ENCODE measurements around the gene WDR59. TPM values are rescaled to one million over a fixed set of nuclear protein-coding genes. Genes with fewer than 3 reads are reported as not detected.
"Not testable (repeated sequence)": the region's sequence is repeated elsewhere in the genome, so short reads cannot be mapped to it uniquely, and the experiment has no call there.

WDR59 gene
- total RNA-seq, 2 experiments from 2014 or later = 26.3 to 80.3 TPM

DNA sequence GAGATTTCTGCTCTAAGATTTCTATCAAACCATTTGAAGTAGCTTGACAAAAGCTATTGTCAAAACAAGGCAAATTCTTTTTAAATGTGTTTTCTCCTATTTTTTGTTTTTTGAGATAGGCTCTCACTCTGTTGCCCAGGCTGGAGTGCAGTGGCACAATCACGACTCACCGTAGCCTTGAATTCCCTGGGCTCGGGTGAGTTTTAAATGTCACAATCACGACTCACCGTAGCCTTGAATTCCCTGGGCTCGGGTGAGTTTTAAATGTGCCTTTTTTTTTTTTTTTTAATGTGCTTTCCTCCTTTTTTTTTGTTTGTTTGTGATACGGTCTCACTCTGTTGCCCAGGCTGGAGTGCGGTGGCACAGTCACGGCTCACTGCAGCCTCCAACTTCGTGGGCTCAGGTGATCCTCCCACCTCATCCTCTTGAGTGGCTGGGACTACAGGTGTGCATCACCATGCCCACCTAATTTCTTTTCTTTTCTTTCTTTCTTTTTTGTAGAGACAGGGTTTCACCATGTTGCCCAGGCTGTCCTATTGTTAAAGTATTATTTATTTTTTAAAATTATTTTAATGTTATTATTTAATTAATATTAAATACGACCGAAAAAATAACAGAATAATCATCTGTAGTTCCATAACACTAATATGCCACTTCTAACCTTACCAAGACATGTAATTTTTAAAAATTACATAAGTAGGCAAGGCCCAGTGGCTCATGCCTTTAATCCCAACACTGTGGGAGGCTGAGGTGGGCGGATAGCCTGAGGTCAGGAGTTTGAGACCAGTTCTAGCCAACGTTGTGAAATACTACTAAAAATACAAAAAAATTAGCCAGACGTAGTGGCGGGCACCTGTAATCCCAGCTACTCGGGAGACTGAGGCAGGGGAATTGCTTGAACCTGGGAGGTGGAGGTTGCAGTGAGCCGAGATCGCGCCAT, 140.6 kb downstream of the WDR59 start:
- H3K4me3 ChIP-seq (ENCODE audit: low read depth, low read length, poor library complexity, severe bottlenecking) = no peak overlapping the region
- no peak overlapping the region for H3K27ac ChIP-seq (ENCODE audit: low read depth, low read length, poor library complexity, severe bottlenecking)
- H4K20me1 ChIP-seq (ENCODE audit: insufficient read depth, low read length) = no peaks in the 10 kb centered on the region
- intact Hi-C loops (cut with micrococcal nuclease; ENCODE audit: unreplicated experiment) = no loop called here
- no peak for TF ChIP-seq EZH2phosphoT487 (IDR thresholded peaks at IDR 0.05; ENCODE audit: borderline replicate concordance, low read depth, low read length)
- TF ChIP-seq, protein P1, sequence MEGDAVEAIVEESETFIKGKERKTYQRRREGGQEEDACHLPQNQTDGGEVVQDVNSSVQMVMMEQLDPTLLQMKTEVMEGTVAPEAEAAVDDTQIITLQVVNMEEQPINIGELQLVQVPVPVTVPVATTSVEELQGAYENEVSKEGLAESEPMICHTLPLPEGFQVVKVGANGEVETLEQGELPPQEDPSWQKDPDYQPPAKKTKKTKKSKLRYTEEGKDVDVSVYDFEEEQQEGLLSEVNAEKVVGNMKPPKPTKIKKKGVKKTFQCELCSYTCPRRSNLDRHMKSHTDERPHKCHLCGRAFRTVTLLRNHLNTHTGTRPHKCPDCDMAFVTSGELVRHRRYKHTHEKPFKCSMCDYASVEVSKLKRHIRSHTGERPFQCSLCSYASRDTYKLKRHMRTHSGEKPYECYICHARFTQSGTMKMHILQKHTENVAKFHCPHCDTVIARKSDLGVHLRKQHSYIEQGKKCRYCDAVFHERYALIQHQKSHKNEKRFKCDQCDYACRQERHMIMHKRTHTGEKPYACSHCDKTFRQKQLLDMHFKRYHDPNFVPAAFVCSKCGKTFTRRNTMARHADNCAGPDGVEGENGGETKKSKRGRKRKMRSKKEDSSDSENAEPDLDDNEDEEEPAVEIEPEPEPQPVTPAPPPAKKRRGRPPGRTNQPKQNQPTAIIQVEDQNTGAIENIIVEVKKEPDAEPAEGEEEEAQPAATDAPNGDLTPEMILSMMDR (conservative IDR thresholded peaks at IDR 0.05; ENCODE audit: low read length) = no peak
- no peak overlapping the region for H2AFZ ChIP-seq (ENCODE audit: low read length)
- H3K4me1 ChIP-seq (ENCODE audit: insufficient read depth, low read length, poor library complexity, severe bottlenecking) = no peaks in the 10 kb centered on the region
- no peaks in the 10 kb centered on the region for H3K79me2 ChIP-seq (ENCODE audit: insufficient read depth, low read depth, low read length)
- POLR2A ChIA-PET = no interaction called here
- H3K9me3 ChIP-seq (ENCODE audit: low read length) = no peaks in the 10 kb centered on the region
- no peaks in the 10 kb centered on the region for H3K36me3 ChIP-seq (ENCODE audit: insufficient read depth, low read length)
- BruUV-seq (replicated peaks) = no TSS peak
- DNase-seq (ENCODE audit: low spot score) = no peak
- CTCF ChIA-PET (ENCODE audit: unreplicated experiment) = no interaction called here
- no peaks in the 10 kb centered on the region for H3K9me2 ChIP-seq (ENCODE audit: insufficient read depth, low read length)
- no peak overlapping the region for H3K4me2 ChIP-seq (ENCODE audit: low read length)

DNA sequence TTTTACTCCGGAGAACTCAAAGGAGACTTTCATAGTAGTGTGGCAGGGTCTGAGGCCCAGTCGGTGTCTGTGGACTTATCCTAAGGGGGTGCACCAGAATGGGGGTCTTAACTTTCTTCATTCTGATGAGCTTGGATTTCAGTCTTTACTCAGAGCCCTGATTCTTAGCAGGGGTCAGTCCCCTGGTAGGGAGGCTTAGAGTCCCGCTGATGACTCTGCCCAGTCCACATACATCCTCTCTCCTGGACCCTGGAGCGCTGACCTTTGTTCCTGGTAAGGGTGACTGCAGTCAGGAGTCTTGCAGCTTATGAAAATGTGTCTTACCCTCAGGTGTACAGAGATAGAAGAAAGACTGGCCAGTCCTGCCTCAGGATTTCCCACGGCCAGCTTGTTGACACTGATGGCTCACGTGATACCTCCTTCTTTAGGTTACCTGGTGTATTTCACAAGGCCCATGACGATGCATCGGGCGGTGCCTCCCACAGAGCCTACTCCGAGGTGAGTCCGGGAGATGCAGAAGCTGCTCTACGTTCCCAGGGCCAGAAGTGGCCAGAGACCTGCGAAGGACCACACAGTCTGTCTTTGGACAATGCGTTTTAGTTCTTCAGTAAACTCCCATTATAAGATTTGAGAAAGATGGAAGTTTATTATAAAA, 141.4 kb downstream of the WDR59 start:
- CTCF ChIA-PET (ENCODE audit: unreplicated experiment); DNase-seq (ENCODE audit: low spot score); H3K9me2 ChIP-seq (ENCODE audit: insufficient read depth, low read length); H3K9me3 ChIP-seq (ENCODE audit: low read length); BruUV-seq (replicated peaks); intact Hi-C loops (cut with micrococcal nuclease; ENCODE audit: unreplicated experiment); POLR2A ChIA-PET; H3K27ac ChIP-seq (ENCODE audit: low read depth, low read length, poor library complexity, severe bottlenecking); H3K79me2 ChIP-seq (ENCODE audit: insufficient read depth, low read depth, low read length); H3K4me3 ChIP-seq (ENCODE audit: low read depth, low read length, poor library complexity, severe bottlenecking); H4K20me1 ChIP-seq (ENCODE audit: insufficient read depth, low read length); H3K4me2 ChIP-seq (ENCODE audit: low read length); H3K36me3 ChIP-seq (ENCODE audit: insufficient read depth, low read length); H2AFZ ChIP-seq (ENCODE audit: low read length); H3K4me1 ChIP-seq (ENCODE audit: insufficient read depth, low read length, poor library complexity, severe bottlenecking): not testable (repeated sequence)

DNA sequence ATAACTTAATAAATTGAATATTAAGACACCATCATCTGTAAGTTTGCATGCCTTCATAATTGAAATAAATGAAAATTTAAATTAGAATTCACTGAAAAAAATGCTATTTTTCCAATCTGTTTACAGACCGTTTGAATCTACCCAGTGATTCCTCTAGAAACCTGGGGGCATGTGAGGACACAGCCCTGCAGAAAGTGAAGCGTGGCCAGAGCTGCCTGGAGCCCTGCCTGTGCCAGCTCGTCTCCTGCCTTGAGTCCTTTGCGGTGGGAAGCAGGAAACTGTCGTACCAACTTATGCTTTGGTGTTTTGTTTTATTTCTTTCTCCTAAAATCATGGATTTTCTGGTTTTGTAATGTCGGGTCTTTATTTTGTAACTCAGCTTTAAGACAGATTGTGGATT, 142.5 kb downstream of the WDR59 start:
- Histone ChIP-seq H3K4me1 (ENCODE audit: insufficient read depth, low read length, poor library complexity, severe bottlenecking) (no peaks in the 10 kb centered on the region), H3K4me3 (ENCODE audit: low read depth, low read length, poor library complexity, severe bottlenecking) (no peak overlapping the region), H3K27ac (ENCODE audit: low read depth, low read length, poor library complexity, severe bottlenecking) (no peak overlapping the region), H2AFZ (ENCODE audit: low read length) (no peak overlapping the region), H3K36me3 (ENCODE audit: insufficient read depth, low read length) (no peaks in the 10 kb centered on the region), H3K4me2 (ENCODE audit: low read length) (no peak overlapping the region), H3K79me2 (ENCODE audit: insufficient read depth, low read depth, low read length) (no peaks in the 10 kb centered on the region), H3K9me3 (ENCODE audit: low read length) (no peaks in the 10 kb centered on the region), H4K20me1 (ENCODE audit: insufficient read depth, low read length) (no peaks in the 10 kb centered on the region), H3K9me2 (ENCODE audit: insufficient read depth, low read length) (no peaks in the 10 kb centered on the region)
- no peak for DNase-seq (ENCODE audit: low spot score)
- ChIA-PET POLR2A (interaction anchor here (0.7 kb wide), 1 partner anchor 9 kb away, joined by 3 read pairs; no protein-coding TSS in a partner anchor), CTCF (ENCODE audit: unreplicated experiment) (no interaction called here)
- BruUV-seq (replicated peaks) = no TSS peak
- intact Hi-C loops (cut with micrococcal nuclease; ENCODE audit: unreplicated experiment) = no loop called here
- no peak for TF ChIP-seq EZH2phosphoT487 (IDR thresholded peaks at IDR 0.05; ENCODE audit: borderline replicate concordance, low read depth, low read length)
- TF ChIP-seq, protein P1 (conservative IDR thresholded peaks at IDR 0.05; ENCODE audit: low read length) = no peak
